Inflammatory macrophage treated with lipopolysaccharide for 1 hour (primary cell): ENCODE measurements around the gene CLEC18C.
"Not testable (repeated sequence)": the region's sequence is repeated elsewhere in the genome, so short reads cannot be mapped to it uniquely, and the experiment has no call there.

Experiments
- DNase-seq, 2 donors: peaks; one replicate each; pipeline ENCODE4 v3.0.0-alpha.2; 2020 to 2022

Gene CLEC18C

DNA sequence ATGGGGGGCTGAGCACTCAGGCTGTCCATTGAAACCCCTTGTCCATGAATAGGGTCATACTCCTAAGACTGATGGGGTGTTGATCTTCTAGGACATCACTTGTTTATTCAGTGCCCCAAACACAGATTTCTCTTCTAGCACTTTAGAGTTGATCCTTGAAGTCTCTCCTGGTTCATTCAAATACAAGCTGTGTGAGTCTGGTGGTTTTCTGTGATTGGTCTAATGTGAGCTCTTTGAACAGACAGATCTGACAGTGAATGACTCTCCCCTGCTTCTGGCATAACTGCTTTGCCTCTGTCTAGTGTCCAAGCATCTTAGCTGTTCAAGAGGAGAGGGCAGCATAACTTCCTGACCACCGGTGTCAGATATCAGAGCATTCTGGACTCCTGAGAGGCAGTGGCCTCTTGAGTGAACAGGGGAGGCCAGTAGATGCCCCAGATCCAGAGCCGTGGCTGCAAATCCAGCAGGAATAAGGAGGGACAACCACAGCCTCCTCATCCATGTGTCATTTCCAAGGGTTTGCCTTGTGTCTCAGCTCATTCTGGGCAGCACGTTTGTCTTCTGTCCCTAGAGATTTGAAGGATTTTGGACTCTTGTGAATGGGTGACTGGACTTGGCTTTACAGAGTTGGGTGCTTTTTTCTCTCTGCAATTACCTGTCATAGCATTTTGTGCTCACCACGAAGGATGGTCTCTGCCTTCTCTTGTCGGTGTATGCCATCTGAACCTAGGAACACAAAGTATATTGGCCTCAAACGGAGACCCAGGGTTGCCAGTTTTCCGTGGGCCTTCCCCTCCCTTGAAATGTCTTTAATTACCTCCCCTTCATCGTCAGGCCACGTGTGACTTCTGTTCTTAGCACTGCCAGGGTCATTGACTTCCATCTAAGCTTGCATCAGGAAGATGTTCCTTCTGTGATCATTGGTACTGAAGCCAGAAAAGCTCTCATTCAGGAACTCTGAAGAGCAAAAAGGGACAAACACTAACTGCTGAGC lies 13.9 kb upstream of the CLEC18C start:
- no peak for DNase-seq

- no peak for DNase-seq
Measured at GRCh38 chr16:70160388-70160787, 13.2 kb upstream of the CLEC18C start.

- no peak for DNase-seq
Measured at GRCh38 chr16:70160821-70161220, 12.8 kb upstream of the CLEC18C start.

DNA sequence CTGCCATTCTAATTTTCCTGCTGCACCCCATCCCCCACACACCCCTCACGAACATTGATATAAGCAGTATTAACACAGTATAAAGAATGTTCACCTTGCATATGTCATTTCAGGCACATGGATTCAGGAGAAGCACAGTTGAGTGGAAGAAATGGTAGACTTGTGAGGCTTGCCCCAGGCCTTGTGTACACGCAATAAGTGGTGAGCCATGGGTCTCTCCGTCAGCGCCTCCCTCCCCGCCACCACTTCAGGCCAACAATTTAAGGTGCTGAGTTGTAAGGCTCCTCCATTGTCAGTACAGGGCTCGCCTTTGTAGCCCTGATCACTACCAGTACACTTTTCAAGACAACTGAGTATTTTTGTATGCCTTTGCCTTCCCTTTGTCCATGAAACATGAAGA lies 12.2 kb upstream of the CLEC18C start:
- DNase-seq, result no peak

DNA sequence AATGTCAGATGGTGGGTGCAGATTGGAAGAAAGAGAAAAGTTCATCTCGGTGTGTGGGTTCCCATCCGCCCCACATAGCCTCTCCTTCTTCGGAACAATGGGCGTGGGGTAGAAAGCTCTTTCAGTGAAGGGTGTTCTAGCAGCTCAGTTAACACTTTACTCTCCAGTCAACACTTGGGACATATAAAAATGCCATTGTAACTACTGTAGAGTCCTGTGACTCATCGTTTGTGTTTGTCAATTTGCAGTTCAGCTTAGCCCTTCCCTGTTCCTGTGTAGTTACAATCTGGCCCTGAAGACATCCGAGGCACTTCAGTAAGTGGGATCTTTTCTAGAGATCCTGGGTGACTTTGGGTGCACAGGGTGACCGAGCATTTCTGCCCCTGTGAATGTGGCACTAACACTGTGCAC lies 11.5 kb upstream of the CLEC18C start:
- DNase-seq, result no peak

DNA sequence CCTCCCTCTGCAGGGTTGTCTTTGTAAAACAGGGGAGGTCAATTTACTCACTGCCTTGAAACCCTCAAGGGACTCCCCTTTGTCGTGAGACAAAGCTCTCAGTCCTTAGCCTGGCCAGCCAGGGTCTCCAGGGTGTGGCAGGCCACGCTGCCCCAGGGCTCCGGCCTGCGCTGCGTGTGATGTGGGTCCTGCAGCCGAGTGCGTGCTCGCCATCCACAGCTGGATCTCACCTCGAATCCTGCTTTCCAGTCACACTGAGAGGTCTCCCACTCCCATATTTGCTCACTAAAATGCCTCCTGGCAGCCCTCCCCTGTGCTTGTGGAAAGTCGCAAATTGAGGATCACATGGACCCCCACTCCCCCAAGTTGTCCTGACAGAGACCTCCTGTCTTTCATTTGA lies 10.0 kb upstream of the CLEC18C start:
- DNase-seq, result no peak

GRCh38 chr16:70166688-70167087 lies 6.9 kb upstream of the CLEC18C start:
- not testable (repeated sequence) for DNase-seq

GRCh38 chr16:70173916-70174315 lies 329 bp downstream of the CLEC18C start:
- DNase-seq, result not testable (repeated sequence)

DNA sequence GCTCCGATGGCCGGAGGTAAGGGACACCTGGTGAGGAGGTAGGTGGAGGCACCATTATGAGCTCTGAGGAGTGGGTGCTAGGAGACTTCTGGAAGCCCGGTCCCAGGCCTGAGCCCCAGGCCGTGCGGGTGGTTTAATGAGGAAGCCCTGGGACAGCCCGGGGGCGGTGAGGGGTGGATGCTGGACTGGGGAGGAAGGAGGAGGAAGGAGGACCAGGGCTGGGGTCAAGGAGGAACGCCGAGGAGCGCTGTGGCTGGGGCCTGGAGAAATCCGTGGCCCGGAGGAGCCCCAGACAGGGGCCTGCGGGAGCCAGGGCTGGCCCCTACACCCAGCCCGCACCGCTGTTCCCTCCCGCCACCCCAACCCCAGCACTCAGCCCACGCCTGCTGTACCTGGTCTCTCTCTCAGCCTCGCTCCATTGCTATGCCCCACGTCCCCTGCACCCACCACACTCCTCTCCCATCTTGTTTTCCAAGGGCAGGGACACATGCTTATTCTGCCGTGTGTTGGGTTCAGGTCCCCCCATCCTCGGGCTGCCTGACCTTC lies 873 bp downstream of the CLEC18C start:
- DNase-seq, result not testable (repeated sequence)

GRCh38 chr16:70187858-70188607 lies 14.4 kb downstream of the CLEC18C start:
- DNase-seq, result not testable (repeated sequence)

- DNase-seq, result not testable (repeated sequence)
Measured at GRCh38 chr16:70188608-70188915, 15.0 kb downstream of the CLEC18C start.

GRCh38 chr16:70190574-70190973 lies 17.0 kb downstream of the CLEC18C start:
- not testable (repeated sequence) for DNase-seq

- DNase-seq, result not testable (repeated sequence)
Measured at GRCh38 chr16:70196683-70197300, 23.2 kb downstream of the CLEC18C start.

- not testable (repeated sequence) for DNase-seq
Measured at GRCh38 chr16:70197611-70198010, 24.0 kb downstream of the CLEC18C start.

GRCh38 chr16:70198230-70198629 lies 24.6 kb downstream of the CLEC18C start:
- DNase-seq, result not testable (repeated sequence)

GRCh38 chr16:70198666-70199065 lies 25.1 kb downstream of the CLEC18C start:
- not testable (repeated sequence) for DNase-seq

DNA sequence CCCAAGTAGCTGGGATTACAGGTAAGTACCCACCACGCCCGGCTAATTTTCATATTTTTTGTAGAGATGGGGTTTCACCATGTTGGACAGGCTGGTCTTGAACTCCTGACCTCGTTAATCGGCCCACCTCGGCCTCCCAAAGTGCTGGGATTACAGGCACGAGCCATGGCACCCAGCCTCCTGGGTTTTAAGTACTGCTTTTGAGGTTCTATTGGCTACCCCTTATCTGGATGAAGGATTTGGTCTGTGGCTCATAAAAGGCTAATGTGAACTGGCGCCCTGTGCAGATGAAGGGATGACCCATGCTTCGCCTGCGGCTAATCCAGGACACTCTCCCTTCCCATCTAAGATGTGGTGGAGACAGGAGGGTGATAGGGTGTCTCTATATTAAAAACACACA lies 25.6 kb downstream of the CLEC18C start:
- not testable (repeated sequence) for DNase-seq

DNA sequence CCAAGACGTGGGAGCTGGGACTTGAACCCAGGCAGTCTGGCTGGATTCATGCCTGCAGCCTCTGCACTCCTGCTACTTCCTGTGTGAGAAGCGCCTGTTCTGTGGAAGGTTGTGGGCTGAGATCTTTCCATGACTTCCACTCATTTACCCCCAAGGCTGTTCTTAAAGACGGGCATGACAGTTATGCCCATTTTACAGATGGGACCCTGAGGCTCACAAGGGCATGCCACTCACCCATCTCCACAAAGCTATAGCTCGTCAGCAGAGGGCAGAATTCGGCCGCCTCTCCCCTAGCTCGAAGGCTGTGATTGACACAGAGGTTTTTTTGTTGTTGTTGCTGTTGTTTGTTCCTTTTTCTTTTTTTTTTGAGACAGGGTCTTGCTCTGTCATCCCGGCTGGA lies 26.5 kb downstream of the CLEC18C start:
- DNase-seq, result not testable (repeated sequence)

GRCh38 chr16:70203508-70203907 lies 29.9 kb downstream of the CLEC18C start:
- DNase-seq, result not testable (repeated sequence)

- not testable (repeated sequence) for DNase-seq
Measured at GRCh38 chr16:70204010-70204409, 30.4 kb downstream of the CLEC18C start.

- not testable (repeated sequence) for DNase-seq
Measured at GRCh38 chr16:70204668-70205405, 31.2 kb downstream of the CLEC18C start.

DNA sequence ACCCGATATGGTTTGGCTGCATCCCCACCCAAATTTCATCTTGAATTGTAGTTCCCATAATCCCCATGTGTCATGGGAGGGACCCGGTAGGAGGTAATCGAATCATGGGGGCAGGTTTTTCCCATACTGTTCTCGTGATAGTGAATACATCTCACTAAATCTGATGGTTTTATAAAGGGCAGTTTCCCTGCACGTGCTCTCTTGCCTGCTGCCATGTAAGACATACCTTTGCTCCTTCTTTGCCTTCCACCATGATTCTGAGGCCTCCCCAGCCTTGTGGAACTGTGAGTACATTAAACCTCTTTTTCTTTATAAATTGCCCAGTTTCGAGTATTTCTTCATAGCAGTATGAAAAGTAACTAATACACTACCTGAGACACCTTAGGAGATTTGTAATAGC lies 32.8 kb downstream of the CLEC18C start:
- not testable (repeated sequence) for DNase-seq
